UCSD-AML1 (cell line): ENCODE measurements around the gene NDUFC2.
"Not testable (repeated sequence)": the region's sequence is repeated elsewhere in the genome, so short reads cannot be mapped to it uniquely, and the experiment has no call there.

Experiments
- DNase-seq: peaks from one replicate; lab custom pipeline; 2025; ENCODE audit not compliant: unreplicated experiment; lab: John Stamatoyannopoulos, UW

The NDUFC2 gene

DNA sequence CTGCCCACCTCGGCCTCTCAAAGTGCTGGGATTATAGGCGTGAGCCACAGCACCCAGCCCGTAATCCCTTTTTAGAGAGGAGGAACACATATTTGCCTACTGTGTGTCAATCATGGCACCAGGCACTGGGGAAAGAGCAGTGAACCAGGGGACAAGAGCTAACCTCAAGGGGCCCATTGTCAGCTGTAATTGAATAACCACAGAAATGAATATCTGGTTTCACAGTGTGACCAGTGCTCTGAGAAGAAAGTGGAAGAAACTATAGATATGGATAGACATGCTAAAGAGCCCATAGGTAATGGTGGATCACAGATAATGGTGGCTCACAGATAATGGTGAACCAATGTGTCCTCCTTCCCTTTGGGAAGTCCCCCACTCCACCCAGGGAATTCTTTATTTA lies 48.0 kb downstream of the NDUFC2 start:
- DNase-seq: no peak

DNA sequence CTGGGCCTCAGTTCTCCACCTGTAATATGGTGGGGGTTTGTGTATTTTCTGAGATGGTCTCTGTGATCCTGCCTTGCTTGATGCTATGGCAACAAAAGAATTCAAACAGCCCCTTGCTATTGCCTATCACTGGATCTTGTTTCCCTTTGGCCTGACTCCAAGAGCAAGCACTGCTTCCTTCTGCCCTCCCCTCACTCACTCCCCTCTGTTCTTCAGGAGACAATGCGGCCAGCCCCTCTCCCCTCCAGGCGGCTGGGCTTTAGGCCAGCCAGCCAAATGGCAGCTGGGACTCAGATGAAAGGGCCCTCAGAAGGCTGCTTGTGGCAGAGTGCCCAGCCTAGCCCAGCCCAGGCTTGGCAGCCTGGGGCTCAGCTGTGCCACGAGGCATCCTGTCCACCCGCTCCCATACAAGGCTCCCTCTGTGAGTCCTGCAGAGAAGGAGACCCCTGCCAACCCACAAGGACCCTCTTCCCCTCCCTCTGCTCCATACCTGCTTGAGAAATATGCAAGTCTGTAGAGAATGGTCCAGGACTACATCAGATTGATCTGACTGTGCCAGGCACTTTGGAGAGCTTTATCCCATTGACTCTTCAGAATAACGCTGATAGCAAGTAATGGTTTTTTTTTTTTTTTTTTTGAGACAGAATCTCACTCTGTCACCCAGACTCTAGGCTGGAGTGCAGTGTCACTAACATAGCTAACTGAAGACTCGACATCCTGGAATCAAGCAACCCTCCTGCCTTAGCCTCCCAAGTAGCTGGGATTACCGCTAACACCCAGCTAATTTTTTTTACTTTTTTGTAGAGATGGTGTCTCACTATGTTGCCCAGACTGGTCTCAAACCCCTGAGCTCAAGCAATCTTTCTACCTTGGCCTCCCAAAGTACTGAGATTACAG lies 49.0 kb downstream of the NDUFC2 start:
- DNase-seq: no peak

DNA sequence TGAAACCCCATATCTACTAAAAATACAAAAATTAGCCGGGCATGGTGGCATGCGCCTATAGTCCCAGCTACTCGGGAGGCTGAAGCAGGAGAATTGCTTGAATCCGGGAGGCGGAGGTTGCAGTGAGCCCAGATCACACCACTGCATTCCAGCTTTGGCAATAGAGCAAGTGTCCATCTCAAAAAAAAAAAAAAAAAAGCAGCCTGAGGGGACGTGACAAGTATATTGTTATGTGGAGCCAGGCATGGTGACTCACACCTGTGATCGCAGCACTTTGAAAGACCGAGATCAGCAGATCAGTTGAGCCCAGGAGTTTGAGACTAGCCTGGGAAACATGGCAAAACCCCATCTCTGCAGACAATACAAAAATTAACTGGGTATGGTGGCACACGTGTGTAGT lies 51.2 kb downstream of the NDUFC2 start:
- not testable (repeated sequence) for DNase-seq

DNA sequence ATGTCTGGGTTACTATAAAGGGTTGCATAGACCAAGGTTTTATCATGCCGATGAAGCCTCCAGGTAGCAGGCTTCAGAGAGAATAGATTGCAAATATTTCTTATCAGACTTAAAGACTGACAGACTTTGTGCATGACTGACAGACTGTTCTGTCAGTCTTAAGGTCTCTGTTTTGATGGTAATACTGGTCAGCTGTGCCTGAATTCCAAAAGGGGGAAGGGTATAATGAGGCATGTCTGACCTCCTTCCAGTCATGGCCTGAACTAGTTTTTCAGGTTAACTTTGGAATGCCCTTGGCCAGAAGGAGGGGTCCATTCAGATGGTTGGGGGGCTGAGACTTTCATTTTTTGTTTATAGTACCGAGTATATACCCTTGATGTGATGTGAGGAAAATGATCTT lies 51.9 kb downstream of the NDUFC2 start:
- DNase-seq: no peak

DNA sequence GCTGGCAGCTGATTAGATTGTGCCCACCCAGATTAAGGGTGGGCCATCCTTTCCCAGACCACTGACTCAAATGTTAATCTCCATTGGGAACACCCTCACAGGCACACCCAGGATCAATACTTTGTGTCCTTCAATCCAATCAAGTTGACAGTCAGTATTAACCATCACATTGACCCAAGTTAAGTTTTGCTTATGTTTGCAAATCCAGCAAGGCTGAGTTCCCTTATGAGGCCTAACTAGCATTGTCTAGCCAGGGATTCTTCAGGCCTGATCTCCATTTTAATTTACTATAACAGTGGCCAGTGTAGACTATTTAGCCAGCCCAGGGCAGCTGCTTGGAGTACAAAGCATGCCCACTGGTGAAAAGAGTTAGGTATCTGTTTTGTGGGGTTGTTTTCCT lies 54.3 kb downstream of the NDUFC2 start:
- DNase-seq: no peak

DNA sequence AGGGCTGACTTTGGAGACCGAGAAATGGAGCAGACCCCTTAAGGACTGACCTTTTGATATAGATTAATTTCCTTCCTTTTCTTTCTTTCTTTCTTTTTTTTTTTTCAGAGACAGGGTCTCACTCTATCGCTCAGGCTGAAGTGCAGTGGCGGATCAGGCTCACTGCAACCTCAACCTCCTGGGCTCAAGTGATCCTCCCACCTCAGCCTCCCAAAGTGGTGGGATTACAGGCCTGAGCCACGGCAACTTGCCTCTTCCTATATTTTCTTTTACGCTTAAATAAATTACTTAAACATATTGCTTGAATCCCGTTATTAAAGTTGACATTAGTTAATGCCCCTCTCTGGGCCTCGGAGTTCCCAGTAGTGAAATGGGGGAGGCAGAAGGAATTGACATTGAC lies 56.2 kb downstream of the NDUFC2 start:
- no peak for DNase-seq

DNA sequence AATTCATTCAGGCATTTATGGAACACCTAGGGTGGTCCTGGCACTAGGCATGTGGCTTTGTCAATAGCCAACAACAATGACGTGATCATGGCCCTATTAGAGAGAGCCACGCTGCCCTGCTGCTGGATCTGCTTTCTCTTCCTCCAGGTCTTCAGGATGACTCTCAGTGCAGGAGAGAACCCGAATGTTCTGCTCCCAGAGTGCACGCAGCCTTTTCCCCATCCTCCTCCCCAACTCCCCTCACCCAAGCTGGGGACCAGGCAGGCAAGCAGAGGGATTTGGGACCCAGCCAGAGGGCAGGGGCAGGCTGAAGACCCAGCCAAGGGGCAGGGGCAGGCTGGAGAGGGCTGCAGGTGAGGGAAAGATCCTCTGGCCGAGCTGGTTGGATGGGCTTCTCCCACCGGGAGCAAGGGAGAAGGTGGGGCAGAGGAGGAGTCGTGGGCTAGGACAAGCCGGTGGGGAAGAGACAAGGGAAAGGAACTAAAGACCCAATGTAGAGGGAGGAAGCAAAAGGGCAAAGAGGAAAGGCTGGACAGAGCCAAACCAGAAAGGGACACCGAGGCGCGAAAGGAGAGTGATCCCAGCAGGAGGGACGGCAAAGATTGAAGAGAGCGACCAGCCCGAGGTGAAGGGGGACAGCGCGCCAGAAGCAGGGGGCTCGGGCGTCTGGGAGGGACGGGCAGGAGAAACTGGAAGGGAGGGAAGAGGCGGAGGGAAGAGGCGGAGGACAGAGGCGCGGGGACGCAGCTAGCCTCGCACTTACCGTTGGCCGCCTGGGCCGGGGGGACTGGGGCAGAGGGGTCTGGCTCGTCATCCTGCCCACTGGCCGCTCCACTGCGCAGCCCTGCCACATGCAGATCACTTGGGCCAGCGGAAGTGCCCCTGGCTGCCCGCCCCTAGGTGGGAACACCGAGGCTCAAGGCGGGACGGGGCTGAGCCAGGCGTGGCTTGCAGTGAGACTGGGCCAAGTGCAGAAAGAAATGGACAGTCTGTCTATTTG lies 57.0 kb downstream of the NDUFC2 start, which contains the start of gene KCTD14:
KCTD14 (minus strand) TSS at position 880 of the 1,000 bp plus-strand sequence; CDS start at position 853, 27 bp downstream.
- no peak for DNase-seq

DNA sequence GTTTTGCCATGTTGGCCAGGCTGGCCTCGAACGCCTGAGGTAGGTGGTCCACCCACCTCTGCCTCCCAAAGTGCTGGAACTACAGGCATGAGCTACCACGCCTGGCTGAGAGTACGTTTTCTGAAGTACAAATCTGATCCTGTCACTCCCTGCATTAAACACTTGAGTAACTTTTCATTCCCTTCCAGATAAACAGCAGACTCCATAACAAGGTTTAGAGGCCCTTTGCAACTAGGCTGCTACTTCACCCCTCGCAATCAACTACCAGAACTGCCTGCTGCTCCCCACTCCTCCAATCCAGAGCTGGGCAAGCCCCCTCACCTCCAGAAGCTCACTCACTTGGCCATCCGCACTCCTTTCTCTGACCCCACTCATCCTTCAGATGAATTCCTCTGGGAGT lies 58.1 kb downstream of the NDUFC2 start:
- no peak for DNase-seq

DNA sequence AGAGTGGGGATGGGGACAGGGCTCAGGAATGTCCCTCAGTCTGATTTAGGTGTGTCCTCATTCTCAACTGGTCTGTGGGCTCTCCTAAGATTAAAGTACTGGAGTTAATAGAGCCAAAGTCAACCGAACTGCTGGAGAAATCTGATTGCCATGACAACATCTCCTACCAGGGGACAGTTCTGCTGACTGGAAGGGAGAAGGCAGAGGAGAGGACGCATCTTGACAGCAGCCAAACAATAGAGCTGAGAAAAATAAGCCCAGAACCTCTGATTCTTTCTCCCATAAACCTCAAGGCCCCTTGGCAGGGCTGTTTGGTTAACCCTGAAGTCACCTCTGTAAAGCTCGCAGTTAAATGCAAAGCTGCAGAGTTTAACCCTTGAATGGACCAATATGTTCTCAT lies 59.4 kb downstream of the NDUFC2 start:
- DNase-seq: no peak

DNA sequence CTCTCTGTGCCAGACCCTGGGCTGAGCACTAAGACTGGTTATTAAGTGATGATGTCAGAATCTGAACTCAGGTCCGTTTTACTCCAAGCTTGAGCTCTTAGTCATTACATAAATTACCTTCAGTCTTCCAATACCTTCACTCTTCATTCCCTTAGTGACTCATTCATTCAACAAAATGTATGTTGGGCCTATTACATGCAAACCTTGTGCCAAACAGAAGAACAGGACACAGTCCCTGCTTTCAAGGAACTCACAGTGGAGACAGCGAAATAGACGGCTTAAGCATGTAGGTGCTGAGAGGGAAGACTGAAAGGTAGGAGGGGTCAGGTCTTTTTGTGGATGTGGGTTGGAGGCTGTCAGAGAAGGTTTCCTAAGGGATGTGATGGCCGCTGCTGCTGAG lies 59.9 kb downstream of the NDUFC2 start:
- DNase-seq: no peak
